Upper lobe of left lung (tissue), 4 donors: ENCODE results near the gene ZFR2.

ENCODE experiments used
- CTCF ChIP-seq, 6 experiments: fragments of 450-650 bp in 4 of 6; fragments of 200-600 bp in 2 of 6; sonication (generic) in 2 of 6; IDR thresholded peaks; one replicate each; pipeline ENCODE4 v1.5.1; 2016 to 2019; ENCODE audit warnings: antibody characterized with exemption in 6 of 6
- POLR2A ChIP-seq, 4 donors: fragments of 450-650 bp; IDR thresholded peaks; one replicate each; pipeline ENCODE4 v1.5.1; 2016 to 2017; ENCODE audit warnings: antibody characterized with exemption in 4 of 4, mild to moderate bottlenecking in 2 of 4

- no peak for TF ChIP-seq CTCF (IDR thresholded peaks at IDR 0.05)
- no peak for TF ChIP-seq POLR2A (IDR thresholded peaks at IDR 0.05)
Measured at GRCh38 chr19:3836887-3837286, 32.0 kb downstream of the ZFR2 start.
